GM19328 (cell line): ENCODE measurements around the gene MSI2.
"Not testable (repeated sequence)": the region's sequence is repeated elsewhere in the genome, so short reads cannot be mapped to it uniquely, and the experiment has no call there.

Experiments
- ATAC-seq: cut with Tn5 transposase; IDR thresholded peaks from one replicate; pipeline ENCODE4 v1.9.1; 2021; ENCODE audit warnings: mild to moderate bottlenecking, moderate library complexity; ENCODE audit not compliant: unreplicated experiment

Gene MSI2

GRCh38 chr17:57288773-57289121 is 32.4 kb downstream of the MSI2 start:
- no peak for ATAC-seq

DNA sequence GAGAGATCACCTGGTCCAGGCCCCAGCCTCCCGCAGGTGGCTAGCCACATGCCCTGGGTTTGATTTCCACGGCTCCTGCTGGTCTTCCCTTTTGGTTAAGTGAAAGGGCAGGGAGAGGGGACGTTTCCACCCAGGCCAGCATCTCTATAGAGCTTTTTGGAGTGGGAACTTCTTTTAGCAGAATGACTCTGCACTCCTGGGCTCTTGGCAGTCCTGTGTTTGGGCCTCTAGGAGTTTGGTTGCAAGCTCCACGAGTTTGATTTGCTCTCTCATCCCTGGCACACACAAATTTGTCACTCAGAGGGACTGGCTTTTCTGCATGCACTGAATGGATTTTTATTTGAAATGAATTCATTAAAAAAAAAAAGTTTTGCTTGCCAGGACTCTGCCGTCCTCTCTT is 32.8 kb downstream of the MSI2 start:
- ATAC-seq = no peak

DNA sequence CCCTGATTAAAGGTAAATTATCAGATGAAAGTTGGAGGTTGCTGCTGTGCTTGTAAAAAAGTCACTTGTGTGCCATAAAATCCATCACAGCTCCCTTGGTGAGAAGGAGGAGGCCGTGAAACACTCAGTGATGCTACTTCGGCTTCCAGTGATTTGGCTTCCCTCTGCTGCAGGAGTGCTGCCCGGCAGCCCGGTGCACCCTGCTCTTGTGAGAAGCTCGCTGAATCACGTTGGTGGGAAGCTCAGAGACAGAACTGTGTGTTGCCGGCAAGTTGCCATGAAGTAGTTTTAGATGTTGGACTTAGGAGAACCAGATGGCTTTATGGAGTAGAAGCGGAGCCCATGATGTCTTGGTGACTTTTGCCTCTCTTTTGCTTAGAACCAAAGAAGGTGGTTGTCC is 33.3 kb downstream of the MSI2 start:
- ATAC-seq = no peak

GRCh38 chr17:57290981-57291380 is 34.7 kb downstream of the MSI2 start:
- ATAC-seq = no peak

DNA sequence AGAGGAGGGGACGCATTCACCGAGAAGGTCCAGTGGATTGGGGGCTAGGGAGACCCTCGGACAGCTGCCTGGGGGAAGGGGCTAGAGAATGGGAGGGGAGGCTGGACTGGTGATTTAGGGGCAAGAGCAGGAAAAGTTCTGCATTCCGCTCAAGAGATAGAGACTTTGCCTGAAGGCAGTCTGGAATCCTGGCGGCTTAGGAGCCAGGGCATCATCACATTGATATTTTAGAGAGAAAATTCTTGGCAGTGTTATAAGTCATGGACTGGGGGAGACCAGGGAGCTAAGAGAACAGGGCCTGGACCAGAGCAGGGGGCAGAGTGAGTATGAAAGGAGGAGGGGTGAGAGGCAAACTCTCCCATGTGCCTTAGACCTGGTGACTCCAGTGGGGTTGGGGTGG is 35.8 kb downstream of the MSI2 start:
- no peak for ATAC-seq

DNA sequence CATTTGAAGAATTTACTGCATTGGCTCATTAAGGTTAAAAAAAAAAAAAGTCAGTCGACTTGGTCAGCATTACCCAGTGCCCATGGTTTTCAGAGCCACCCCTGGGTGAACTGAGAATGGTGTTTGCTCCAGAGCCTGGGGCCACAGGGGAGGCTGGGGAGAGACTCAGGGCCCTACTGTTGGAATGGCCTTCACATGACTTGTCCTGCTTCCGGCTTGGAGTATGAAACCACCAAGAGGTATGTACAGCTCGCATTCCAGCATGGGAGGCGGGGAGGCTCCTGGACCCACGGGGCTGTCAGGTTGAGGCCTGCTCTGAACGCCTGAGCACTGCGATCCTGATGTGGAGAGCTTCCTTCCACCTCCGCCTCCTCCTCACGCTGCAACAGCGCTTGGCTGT is 36.8 kb downstream of the MSI2 start:
- no peak for ATAC-seq

GRCh38 chr17:57294101-57294500 is 37.8 kb downstream of the MSI2 start:
- no peak for ATAC-seq

DNA sequence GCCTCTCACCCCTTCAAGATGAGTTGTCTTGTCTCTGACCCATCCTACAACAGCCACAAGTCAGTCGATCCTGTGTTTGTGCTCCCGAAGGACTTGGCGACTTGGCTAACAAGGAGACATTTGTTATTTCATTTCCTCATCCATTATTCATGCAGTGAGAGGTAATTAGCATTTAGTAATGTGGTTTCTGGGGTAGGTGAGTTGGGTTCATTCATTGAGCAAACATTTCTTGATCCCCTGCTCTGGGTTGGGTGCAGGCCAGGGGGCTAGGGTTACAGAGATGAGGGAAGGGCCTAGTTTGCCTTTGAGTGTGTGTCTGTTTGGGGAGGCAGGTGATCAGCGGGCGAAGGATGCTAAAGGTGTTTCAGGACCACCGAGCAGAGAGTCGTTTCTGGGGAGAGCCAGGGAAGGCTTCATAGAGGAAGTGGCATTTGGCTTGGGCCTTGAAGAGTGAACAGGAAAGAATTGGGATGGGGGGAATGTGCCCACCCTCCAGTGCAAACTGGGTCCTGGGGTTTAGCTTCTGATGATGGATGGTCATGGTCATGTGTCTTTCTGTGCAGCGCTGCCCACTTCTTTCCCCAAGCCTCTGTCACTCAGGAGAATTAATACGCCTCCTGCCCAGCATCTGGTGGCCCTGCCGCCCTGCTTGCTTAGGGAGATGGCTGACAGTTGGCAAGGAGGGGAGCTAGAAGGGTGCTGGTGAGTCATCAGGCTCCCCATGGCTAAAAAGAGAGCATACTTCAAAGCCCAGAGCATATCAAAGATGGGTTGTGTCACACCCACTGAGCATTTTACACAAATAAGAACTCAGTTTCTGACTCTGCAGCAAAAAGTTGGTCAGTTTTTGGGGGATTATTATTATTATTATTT is 38.5 kb downstream of the MSI2 start:
- no peak for ATAC-seq

DNA sequence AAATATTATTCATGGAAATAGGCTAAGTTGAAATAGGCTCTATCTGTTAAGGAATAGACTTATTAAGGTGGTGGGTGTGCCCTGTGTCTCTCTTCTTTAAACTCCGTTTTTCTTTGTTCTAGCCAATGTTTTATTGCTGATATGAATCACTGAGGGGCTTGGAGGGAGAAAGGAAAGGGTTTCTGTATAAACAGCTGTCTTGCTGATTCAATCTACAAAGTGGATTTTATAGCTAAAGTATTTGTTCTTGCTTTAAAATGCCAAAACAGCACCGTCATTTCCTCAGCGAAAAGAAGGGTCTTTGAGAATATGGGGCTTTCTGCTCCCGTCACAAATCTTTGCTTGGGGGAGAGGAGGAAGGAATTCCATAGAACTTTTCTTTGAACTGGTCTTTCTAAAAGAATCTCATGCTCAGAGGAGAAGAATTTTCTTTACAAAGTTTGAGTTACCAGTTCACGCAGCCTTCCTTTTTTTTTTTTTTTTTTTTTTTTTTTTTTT is 39.3 kb downstream of the MSI2 start:
- no peak for ATAC-seq

DNA sequence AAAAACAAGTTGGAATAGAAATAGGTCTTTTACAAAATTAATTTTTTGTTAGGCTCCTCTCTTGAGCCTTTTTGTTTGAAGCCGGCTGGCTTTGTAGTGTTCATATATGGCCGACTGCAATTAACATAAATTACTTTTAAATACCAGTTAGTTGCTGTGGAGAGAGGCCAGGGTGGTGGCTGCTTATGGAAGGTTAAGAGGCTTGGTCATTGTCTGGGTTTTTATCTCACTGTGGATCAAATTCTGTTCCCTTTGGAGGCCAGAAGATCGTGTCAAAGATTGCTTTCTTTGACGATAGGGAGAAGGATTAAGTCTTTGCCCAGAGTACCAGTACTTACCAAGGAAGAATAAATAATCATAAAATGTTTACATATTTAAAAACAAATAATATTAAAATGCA is 39.9 kb downstream of the MSI2 start:
- ATAC-seq = no peak

DNA sequence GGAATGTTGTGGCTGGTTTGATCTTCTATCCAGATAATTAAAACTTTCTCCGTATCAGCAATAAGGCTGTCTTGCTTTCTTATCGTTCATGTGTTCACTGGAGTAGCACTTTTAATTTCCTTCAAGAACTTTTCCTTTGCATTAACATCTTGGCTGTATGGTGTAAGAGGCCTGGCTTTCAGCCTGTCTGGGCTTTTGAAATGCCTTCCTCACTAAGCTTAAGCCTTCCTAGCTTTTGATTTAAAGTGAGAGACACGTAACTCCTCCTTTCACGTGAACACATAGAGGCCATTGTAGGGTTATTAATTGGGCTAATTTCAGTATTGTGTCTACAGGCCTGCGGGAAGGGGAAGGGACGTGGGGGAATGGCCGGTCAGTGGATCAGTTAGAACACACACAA is 42.9 kb downstream of the MSI2 start:
- ATAC-seq = no peak

DNA sequence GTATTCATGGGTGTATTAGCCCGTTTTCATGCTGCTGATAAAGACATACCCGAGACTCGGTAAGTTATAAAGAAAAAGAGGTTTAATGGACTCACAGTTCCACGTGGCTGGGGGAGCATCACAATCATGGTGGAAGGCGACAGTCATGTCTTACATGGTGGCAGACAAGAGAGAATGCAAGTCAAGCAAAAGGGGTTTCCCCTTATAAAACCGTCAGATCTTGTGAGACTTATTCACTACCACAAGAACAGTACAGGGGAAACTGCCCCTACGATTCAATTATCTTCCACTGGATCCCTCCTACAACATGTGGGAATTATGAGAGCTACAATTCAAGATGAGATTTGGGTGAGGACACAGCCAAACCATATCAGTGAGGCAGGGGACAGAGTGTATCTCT is 44.3 kb downstream of the MSI2 start:
- ATAC-seq = not testable (repeated sequence)

- no peak for ATAC-seq
These were observed 46.6 kb downstream of the MSI2 start for GRCh38 chr17:57302690-57303465.

DNA sequence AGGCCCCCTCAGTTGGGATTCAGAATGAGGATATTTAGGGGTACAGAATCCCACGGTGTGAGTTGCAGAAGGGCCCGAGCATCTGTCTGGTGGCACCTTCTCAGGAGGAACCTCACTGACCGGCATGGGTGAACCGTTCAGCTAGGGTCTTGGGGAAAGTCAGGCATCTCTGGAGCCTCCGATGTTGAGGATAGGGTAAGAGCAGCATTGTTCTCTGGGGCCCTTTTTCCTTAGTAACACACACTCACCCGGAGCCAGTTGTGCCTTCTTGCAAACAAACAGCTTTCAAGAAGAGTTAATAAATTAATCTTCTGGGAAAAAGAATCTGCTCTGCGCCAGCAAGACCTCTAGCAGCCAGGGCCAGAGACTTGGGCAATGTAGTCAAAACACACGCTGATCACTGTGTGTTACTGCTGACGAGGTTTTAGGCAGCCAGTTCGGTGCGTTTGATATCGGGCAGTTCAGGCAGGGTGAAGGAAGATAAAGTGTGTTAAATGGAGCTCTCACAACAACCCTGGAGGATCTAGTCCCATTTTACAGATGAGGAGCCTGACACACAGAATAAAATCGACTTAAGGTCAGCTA is 48.9 kb downstream of the MSI2 start:
- ATAC-seq = no peak

GRCh38 chr17:57305908-57306504 is 49.7 kb downstream of the MSI2 start:
- no peak for ATAC-seq

DNA sequence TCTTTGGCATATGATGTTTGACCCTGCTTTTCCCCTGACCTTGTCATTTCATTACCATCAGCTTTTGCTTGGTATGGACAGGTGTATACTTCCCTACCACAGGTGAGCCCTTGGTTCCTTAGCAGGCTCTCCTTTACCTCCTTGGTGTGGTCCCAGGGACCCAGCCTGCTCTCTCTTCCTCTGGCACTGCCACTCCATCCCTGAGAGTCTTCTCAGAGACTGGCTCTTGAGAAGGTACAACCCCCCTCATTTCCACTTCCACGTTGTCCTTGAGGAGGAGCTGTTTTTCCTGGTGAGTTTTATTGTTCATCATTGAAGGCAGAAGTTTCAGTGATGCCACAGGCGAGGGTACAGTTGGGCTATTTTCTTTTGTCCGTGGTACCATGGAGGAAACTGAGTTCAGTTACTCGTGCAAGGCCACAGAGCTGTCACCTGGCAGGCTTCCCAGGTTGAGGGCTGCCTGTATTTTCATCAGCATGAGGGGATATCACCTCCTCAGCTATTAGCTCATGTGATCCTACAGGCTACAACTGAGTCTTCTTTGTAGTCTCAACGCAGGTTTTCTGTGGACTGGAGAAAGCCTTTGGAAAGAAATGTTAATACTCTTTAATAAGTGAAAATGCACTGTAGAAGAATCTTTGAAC is 52.3 kb downstream of the MSI2 start:
- ATAC-seq = no peak

GRCh38 chr17:57309479-57309878 is 53.2 kb downstream of the MSI2 start:
- ATAC-seq = no peak

GRCh38 chr17:57311281-57312216 is 55.2 kb downstream of the MSI2 start:
- ATAC-seq = no peak

- ATAC-seq = no peak
These were observed 55.9 kb downstream of the MSI2 start for GRCh38 chr17:57312242-57312641.
